WTC11 (cell line): Measurements from ENCODE around the gene PNPO. TPM values are rescaled to one million over a fixed set of nuclear protein-coding genes. Genes with fewer than 3 reads are reported as not detected.

ENCODE experiments used
- ATAC-seq: fragments of 200-7000 bp; cut with Tn5 transposase; 2 replicates; pipeline ENCODE4 v1.10.0; 2021; ENCODE audit warnings: mild to moderate bottlenecking, moderate library complexity
- CTCF ChIA-PET: fragments of 300-600 bp; sonication (Branson Sonifier 250); formaldehyde crosslinking; loops from one replicate; lab custom pipeline; 2021; ENCODE audit warnings: antibody characterized with exemption; lab: Charles Lee
- POLR2A ChIA-PET: fragments of 350-600 bp; sonication (Branson Sonifier 250); formaldehyde crosslinking; loops from one replicate; lab custom pipeline; 2021; ENCODE audit warnings: antibody characterized with exemption; lab: Charles Lee
- DNase-seq: peaks from one replicate; pipeline ENCODE4 v3.0.0; 2021; ENCODE audit warnings: low spot score
- H3K27ac Mint-ChIP-seq: 2 replicates; pipeline ENCODE4 v1.8.0; 2021; ENCODE audit warnings: mixed read lengths
- H3K27me3 Mint-ChIP-seq: 2 replicates; pipeline ENCODE4 v1.8.0; 2021; ENCODE audit warnings: low read depth, mild to moderate bottlenecking, moderate library complexity, mixed read lengths
- H3K36me3 Mint-ChIP-seq: 2 replicates; pipeline ENCODE4 v1.8.0; 2021; ENCODE audit warnings: mixed read lengths
- H3K4me1 Mint-ChIP-seq: 2 replicates; pipeline ENCODE4 v1.8.0; 2022; ENCODE audit warnings: mixed read lengths
- H3K4me3 Mint-ChIP-seq: 2 replicates; pipeline ENCODE4 v1.8.0; 2021; ENCODE audit warnings: mild to moderate bottlenecking, moderate library complexity, mixed read lengths
- H3K9me3 Mint-ChIP-seq: 2 replicates; pipeline ENCODE4 v1.8.0; 2021; ENCODE audit warnings: mixed read lengths
- CBFB ChIP-seq: sonication (generic); formaldehyde crosslinking; IDR thresholded peaks from 2 replicates; pipeline ENCODE4 v1.8.1; 2022; ENCODE audit warnings: mild to moderate bottlenecking, low read depth, missing genetic modification reagents
- FOXP4 ChIP-seq: sonication (generic); formaldehyde crosslinking; IDR thresholded peaks from 2 replicates; pipeline ENCODE4 v1.8.0; 2022; ENCODE audit warnings: mild to moderate bottlenecking, missing genetic modification reagents
- HMGA2 ChIP-seq: fragments of 250-450 bp; sonication (Bioruptor Pico); IDR thresholded peaks from 2 replicates; pipeline ENCODE4 v1.4.0; 2021; ENCODE audit warnings: mild to moderate bottlenecking, moderate library complexity
- IRF2 ChIP-seq: sonication (generic); formaldehyde crosslinking; IDR thresholded peaks from 2 replicates; pipeline ENCODE4 v1.8.0; 2022; ENCODE audit warnings: low read depth, missing genetic modification reagents, borderline replicate concordance
- JAZF1 ChIP-seq: fragments of 250-450 bp; sonication (Bioruptor Pico); IDR thresholded peaks from 2 replicates; pipeline ENCODE4 v1.9.0; 2021; ENCODE audit warnings: moderate library complexity, mild to moderate bottlenecking, inconsistent platforms
- NR3C1 ChIP-seq: sonication (generic); formaldehyde crosslinking; conservative IDR thresholded peaks from 2 replicates; pipeline ENCODE4 v1.8.1; 2023; ENCODE audit warnings: low read depth, mild to moderate bottlenecking, missing genetic modification reagents
- ZNF232 ChIP-seq: sonication (generic); formaldehyde crosslinking; IDR thresholded peaks from 2 replicates; pipeline ENCODE4 v1.8.0; 2022; ENCODE audit warnings: mild to moderate bottlenecking, missing genetic modification reagents
- ZNF396 ChIP-seq: fragments of 250-450 bp; sonication (Bioruptor Pico); IDR thresholded peaks from 2 replicates; pipeline ENCODE4 v1.8.0; 2021; ENCODE audit warnings: mild to moderate bottlenecking, moderate library complexity, borderline replicate concordance
- ZNF423 ChIP-seq: fragments of 250-450 bp; sonication (Bioruptor Pico); IDR thresholded peaks from 2 replicates; pipeline ENCODE4 v2.1.2; 2022; ENCODE audit warnings: mild to moderate bottlenecking, moderate library complexity
- total RNA-seq: library from RNA; stranded (reverse); gene quantifications from 3 replicates; pipeline ENCODE4 v1.2.3, GENCODE V29; 2021
- TF ChIP-seq, protein P1 (sequence below): sonication (generic); formaldehyde crosslinking; conservative IDR thresholded peaks from 2 replicates; pipeline ENCODE4 v1.8.1; 2022; ENCODE audit warnings: mild to moderate bottlenecking, missing genetic modification reagents
- TF ChIP-seq, protein P2 (sequence below): sonication (generic); formaldehyde crosslinking; IDR thresholded peaks from 2 replicates; pipeline ENCODE4 v1.8.0; 2022; ENCODE audit warnings: missing genetic modification reagents
- TF ChIP-seq, protein P3 (sequence below): sonication (generic); formaldehyde crosslinking; IDR thresholded peaks from 2 replicates; pipeline ENCODE4 v1.8.1; 2023; ENCODE audit warnings: mild to moderate bottlenecking, moderate library complexity, missing genetic modification reagents
- TF ChIP-seq, protein P4 (sequence below): sonication (generic); formaldehyde crosslinking; IDR thresholded peaks from 2 replicates; pipeline ENCODE4 v1.8.0; 2023; ENCODE audit warnings: mild to moderate bottlenecking, missing genetic modification reagents

Gene PNPO
- total RNA-seq, 1 experiment from 2014 or later, result 12.2 TPM

DNA sequence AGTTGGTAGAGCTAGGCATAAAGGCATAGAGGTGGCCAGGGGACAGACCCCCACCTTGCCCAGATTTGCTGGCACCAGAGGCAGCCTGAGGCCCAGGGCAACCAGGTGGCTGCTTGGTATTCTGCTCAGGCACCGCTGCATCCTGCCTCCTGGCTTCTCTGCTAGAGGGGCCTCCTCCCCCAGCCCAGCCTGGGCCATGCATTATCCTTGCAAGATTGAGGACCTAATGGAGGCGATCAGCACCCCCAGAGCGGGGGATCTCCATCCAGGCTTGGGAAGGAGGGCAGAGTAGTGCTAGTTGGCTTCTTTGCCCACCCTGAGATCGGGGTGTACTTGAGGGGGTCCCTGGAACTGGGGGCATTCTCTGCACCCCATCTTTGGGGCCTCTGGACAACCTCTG lies 53.4 kb downstream of the PNPO start:
- ChIA-PET POLR2A (no interaction called here), CTCF (interaction anchor here (1.1 to 3.1 kb wide), 8 partner anchors 9 to 153 kb away, joined by 4 to 25 read pairs (median 8); partner anchors contain the start of genes CDK5RAP3 and SCRN2)
- ATAC-seq, result no peak
- no peaks in the 10 kb centered on the region for H3K36me3 Mint-ChIP-seq
- DNase-seq, result no peak
- no peak overlapping the region for H3K4me3 Mint-ChIP-seq
- H3K9me3 Mint-ChIP-seq, result no peaks in the 10 kb centered on the region
- no peaks in the 10 kb centered on the region for H3K27me3 Mint-ChIP-seq
- H3K4me1 Mint-ChIP-seq, result peaks cover 48% of the 10 kb centered on the region
- TF ChIP-seq IRF2 (CRISPR knock-in tag) (no peak), NR3C1 (CRISPR knock-in tag) (no peak), CBFB (no peak), HMGA2 (CRISPR knock-in tag) (no peak)
- TF ChIP-seq, protein P1, sequence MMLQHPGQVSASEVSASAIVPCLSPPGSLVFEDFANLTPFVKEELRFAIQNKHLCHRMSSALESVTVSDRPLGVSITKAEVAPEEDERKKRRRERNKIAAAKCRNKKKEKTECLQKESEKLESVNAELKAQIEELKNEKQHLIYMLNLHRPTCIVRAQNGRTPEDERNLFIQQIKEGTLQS (CRISPR knock-in tag), result no peak
- TF ChIP-seq, protein P2, sequence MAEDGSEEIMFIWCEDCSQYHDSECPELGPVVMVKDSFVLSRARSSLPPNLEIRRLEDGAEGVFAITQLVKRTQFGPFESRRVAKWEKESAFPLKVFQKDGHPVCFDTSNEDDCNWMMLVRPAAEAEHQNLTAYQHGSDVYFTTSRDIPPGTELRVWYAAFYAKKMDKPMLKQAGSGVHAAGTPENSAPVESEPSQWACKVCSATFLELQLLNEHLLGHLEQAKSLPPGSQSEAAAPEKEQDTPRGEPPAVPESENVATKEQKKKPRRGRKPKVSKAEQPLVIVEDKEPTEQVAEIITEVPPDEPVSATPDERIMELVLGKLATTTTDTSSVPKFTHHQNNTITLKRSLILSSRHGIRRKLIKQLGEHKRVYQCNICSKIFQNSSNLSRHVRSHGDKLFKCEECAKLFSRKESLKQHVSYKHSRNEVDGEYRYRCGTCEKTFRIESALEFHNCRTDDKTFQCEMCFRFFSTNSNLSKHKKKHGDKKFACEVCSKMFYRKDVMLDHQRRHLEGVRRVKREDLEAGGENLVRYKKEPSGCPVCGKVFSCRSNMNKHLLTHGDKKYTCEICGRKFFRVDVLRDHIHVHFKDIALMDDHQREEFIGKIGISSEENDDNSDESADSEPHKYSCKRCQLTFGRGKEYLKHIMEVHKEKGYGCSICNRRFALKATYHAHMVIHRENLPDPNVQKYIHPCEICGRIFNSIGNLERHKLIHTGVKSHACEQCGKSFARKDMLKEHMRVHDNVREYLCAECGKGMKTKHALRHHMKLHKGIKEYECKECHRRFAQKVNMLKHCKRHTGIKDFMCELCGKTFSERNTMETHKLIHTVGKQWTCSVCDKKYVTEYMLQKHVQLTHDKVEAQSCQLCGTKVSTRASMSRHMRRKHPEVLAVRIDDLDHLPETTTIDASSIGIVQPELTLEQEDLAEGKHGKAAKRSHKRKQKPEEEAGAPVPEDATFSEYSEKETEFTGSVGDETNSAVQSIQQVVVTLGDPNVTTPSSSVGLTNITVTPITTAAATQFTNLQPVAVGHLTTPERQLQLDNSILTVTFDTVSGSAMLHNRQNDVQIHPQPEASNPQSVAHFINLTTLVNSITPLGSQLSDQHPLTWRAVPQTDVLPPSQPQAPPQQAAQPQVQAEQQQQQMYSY (CRISPR knock-in tag), result no peak
- no peak overlapping the region for H3K27ac Mint-ChIP-seq

DNA sequence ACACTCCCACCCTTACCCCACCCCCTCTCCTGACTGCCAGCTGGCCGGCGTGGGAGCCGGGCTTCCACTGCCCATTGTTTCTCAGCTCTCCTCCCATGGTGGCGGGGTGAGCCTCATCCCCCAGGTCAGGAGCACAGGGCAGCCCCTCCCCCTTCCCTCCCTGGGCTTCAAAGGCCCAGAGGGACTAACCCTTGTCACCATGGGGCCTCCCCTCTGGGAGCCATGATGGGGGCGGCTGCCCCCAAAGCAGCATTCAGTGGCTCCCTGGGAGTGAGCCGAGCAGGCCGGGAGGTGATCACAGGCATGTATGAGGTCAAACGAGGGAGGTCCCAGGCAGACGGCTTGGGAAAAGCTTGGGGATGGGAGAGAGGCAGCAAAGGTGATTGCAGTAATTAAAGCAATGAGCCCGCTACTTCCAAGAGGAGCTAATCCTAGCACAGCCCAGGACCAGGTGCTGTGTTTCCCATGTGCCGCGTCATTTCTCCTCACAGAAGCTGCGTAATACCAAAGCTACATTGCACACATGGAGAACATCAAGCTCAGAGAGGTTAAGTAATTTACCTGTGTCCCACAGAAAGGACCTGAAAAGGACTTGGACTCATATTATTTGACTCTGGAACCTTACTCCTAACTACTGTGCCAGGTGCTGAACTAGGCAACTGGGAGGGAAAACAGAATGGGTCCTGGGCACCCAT lies 54.0 kb downstream of the PNPO start:
- DNase-seq (peak; percentile 35), ATAC-seq (peak; percentile 50)
- Mint-ChIP-seq H3K4me1 (peaks cover 51% of the 10 kb centered on the region), H3K4me3 (no peak overlapping the region), H3K27me3 (no peaks in the 10 kb centered on the region), H3K36me3 (no peaks in the 10 kb centered on the region), H3K9me3 (no peaks in the 10 kb centered on the region), H3K27ac (no peak overlapping the region; the same call in 1 of the 2 replicates)
- ChIA-PET POLR2A (interaction anchor here (0.9 kb wide), 1 partner anchor 9 kb away, joined by 3 read pairs; no protein-coding TSS in a partner anchor), CTCF (interaction anchor here (0.6 to 3.1 kb wide), 13 partner anchors 8 to 155 kb away, joined by 3 to 25 read pairs (median 6); partner anchors contain the start of genes CDK5RAP3, PNPO and SCRN2)
- TF ChIP-seq JAZF1 (no peak), ZNF423 (CRISPR knock-in tag) (peak; percentile 89), ZNF396 (CRISPR knock-in tag) (no peak), FOXP4 (CRISPR knock-in tag) (no peak), ZNF232 (CRISPR knock-in tag) (no peak)
- TF ChIP-seq, protein P3, sequence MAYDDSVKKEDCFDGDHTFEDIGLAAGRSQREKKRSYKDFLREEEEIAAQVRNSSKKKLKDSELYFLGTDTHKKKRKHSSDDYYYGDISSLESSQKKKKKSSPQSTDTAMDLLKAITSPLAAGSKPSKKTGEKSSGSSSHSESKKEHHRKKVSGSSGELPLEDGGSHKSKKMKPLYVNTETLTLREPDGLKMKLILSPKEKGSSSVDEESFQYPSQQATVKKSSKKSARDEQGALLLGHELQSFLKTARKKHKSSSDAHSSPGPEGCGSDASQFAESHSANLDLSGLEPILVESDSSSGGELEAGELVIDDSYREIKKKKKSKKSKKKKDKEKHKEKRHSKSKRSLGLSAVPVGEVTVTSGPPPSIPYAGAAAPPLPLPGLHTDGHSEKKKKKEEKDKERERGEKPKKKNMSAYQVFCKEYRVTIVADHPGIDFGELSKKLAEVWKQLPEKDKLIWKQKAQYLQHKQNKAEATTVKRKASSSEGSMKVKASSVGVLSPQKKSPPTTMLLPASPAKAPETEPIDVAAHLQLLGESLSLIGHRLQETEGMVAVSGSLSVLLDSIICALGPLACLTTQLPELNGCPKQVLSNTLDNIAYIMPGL (CRISPR knock-in tag), result 0 out of 2 replicates have a peak, but pooled peaks have one; percentile 18
- TF ChIP-seq, protein P4, sequence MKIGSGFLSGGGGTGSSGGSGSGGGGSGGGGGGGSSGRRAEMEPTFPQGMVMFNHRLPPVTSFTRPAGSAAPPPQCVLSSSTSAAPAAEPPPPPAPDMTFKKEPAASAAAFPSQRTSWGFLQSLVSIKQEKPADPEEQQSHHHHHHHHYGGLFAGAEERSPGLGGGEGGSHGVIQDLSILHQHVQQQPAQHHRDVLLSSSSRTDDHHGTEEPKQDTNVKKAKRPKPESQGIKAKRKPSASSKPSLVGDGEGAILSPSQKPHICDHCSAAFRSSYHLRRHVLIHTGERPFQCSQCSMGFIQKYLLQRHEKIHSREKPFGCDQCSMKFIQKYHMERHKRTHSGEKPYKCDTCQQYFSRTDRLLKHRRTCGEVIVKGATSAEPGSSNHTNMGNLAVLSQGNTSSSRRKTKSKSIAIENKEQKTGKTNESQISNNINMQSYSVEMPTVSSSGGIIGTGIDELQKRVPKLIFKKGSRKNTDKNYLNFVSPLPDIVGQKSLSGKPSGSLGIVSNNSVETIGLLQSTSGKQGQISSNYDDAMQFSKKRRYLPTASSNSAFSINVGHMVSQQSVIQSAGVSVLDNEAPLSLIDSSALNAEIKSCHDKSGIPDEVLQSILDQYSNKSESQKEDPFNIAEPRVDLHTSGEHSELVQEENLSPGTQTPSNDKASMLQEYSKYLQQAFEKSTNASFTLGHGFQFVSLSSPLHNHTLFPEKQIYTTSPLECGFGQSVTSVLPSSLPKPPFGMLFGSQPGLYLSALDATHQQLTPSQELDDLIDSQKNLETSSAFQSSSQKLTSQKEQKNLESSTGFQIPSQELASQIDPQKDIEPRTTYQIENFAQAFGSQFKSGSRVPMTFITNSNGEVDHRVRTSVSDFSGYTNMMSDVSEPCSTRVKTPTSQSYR (CRISPR knock-in tag), result peak; percentile 76; the same call in 1 of the 2 replicates
